ENCODE data around the gene TAMALIN. TPM values are rescaled to one million over a fixed set of nuclear protein-coding genes. Genes with fewer than 3 reads are reported as not detected.

The TAMALIN gene
- total and polyA plus RNA-seq, 2 of the 4 experiments (the other 2 are of a cell fraction) = 2.7 to 5.3 TPM

DNA sequence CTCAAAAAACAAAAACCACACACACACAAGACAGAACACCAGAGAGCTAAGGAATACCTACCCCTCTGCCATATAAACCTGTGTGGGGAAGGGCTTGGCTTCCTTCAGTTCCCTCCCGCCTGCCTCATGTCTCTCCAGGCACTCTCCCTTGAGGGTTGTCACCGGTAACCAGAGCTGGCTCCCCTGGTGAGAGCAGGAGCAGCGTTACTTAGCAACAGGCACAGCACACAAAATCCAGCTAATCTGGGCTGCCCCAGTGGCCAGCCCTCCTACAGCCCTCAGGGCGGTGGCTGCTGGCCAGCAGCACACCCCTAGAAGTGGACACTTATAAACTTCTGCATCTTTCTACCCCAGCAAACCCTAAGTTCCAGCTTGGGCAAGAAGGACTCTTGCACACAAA lies 22.9 kb downstream of the TAMALIN start:
- in situ Hi-C loops (cut with MboI; ENCODE audit: low sequenced_read_pairs) = loop anchor here (5.0 kb wide), 1 partner anchor 53 kb away; no protein-coding TSS in a partner anchor
- Histone ChIP-seq H2BK15ac (ENCODE audit: low read depth, low read length) (no peak overlapping the region), H3K4me3 (ENCODE audit: insufficient read depth, low read depth, low read length) (no peak overlapping the region), H4K5ac (ENCODE audit: low read depth, low read length) (no peak overlapping the region), H3K18ac (ENCODE audit: low read depth, low read length) (no peak overlapping the region), H3K4me1 (ENCODE audit: control insufficient read depth, insufficient read depth, low read length) (peaks cover 7% of the 10 kb centered on the region), H3K9ac (ENCODE audit: low read depth, low read length) (no peak overlapping the region), H3K9me3 (ENCODE audit: control insufficient read depth, insufficient read depth, low read length) (no peaks in the 10 kb centered on the region), H2BK120ac (ENCODE audit: low read depth, low read length) (no peak overlapping the region), H2AFZ (replicated peaks; ENCODE audit: low read length, poor library complexity) (no peak overlapping the region), H3K27me3 (ENCODE audit: control insufficient read depth, insufficient read depth, low read length) (no peaks in the 10 kb centered on the region), H4K20me1 (ENCODE audit: insufficient read depth, low read length) (no peaks in the 10 kb centered on the region; the same call in 1 of the 2 replicates), H2BK5ac (ENCODE audit: low read depth, low read length, poor library complexity, severe bottlenecking) (no peak overlapping the region), H3K36me3 (ENCODE audit: control insufficient read depth, insufficient read depth, low read length) (no peaks in the 10 kb centered on the region), H2AK9ac (replicated peaks; ENCODE audit: low read depth, low read length, poor library complexity) (no peak overlapping the region), H3K27ac (ENCODE audit: insufficient read depth, low read length) (no peak overlapping the region), H4K91ac (ENCODE audit: insufficient read depth, low read depth, low read length) (no peak overlapping the region), H3K4me2 (ENCODE audit: low read depth, low read length) (no peak overlapping the region), H3K4ac (ENCODE audit: low read depth, low read length) (no peak overlapping the region), H2AK5ac (ENCODE audit: low read depth, low read length) (no peak overlapping the region), H3K14ac (replicated peaks; ENCODE audit: low read depth, low read length) (no peak overlapping the region), H2BK20ac (ENCODE audit: low read depth, low read length) (no peak overlapping the region), H3K79me1 (ENCODE audit: low read depth in 1 of 2, low read length in 2 of 2) (peaks cover 0 to 10% of the 10 kb centered on the region in 2 experiments; a peak in 1 of 4 replicates), H3K9me1 (ENCODE audit: insufficient read depth, low read length) (peaks cover 2% of the 10 kb centered on the region; the same call in 1 of the 2 replicates), H4K8ac (ENCODE audit: low read depth in 2 of 2, low read length in 2 of 2) (no peak overlapping the region), H3K56ac (ENCODE audit: extremely low read depth, insufficient read depth, low read length) (no peak overlapping the region), H3K23ac (ENCODE audit: low read depth, low read length) (no peak overlapping the region)
- dilution Hi-C loops (cut with HindIII; ENCODE audit: low sequenced_read_pairs, unreplicated experiment) = no loop called here
- DNase-seq = peak; percentile 52
- no peak for ATAC-seq (ENCODE audit: low read depth)
- ChIA-PET CTCF (interaction anchor here (1.1 kb wide), 1 partner anchor 9 kb away, joined by 3 read pairs; no protein-coding TSS in a partner anchor), POLR2A (ENCODE audit: unreplicated experiment) (no interaction called here)
- TF ChIP-seq, protein P1, sequence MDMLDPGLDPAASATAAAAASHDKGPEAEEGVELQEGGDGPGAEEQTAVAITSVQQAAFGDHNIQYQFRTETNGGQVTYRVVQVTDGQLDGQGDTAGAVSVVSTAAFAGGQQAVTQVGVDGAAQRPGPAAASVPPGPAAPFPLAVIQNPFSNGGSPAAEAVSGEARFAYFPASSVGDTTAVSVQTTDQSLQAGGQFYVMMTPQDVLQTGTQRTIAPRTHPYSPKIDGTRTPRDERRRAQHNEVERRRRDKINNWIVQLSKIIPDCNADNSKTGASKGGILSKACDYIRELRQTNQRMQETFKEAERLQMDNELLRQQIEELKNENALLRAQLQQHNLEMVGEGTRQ (IDR thresholded peaks at IDR 0.05; ENCODE audit: low read depth, low read length) = no peak
- no peak for TF ChIP-seq MAFK (IDR thresholded peaks at IDR 0.05; ENCODE audit: low read depth, low read length)
- 100% methylated on average over 1 of the region's 4 CpGs; no CpG with 5 or more reads in 1 of the 2 experiments for WGBS, 2 experiments (ENCODE audit: extremely low coverage in 2 of 2, insufficient read length in 1 of 2)
- intact Hi-C loops (cut with micrococcal nuclease) = no loop called here
- BruUV-seq (replicated peaks) = no TSS peak
